Measurements from ENCODE around the gene TREML1.

The TREML1 gene

DNA sequence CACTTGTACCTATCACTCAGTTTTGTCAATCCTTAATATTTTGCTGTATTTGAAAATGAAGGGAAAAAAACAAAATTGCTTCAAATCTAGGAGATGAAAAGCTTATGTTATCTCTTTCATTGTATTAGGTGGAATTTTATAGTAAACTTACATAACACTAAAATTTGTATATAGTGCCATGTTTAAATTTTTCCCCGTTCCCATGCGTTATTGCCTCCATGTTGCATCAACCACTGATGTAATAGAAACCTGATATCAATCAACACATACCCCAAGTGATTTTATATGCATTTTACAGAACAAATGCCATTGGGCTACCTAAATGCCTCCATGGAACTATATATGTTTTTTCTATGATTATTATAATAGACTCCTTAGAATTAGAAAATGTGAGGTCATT lies 23.5 kb upstream of the TREML1 start:
- FAIRE-seq: no peak

DNA sequence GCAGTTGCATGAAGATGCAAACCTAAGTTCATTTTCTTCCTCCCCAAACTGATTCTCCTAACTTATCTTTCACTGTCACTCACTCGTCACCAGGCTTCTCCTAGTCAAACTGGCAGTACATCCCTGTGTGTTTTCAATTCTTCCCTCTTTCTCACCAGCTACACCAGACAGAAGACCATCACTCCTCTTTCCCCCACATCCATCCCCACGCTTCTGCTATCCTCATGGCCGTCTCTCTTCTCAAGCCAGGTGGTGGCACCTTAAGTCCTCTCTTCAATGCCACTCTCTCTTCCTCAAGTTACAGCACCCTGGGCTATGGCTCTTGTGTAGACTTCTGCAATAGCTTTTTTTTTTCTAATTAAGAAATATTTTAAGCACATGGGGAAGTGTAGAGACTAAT lies 23.1 kb upstream of the TREML1 start:
- FAIRE-seq: no peak

- no peak for FAIRE-seq
Measured at GRCh38 chr6:41176189-41176588, 22.0 kb upstream of the TREML1 start.

GRCh38 chr6:41175084-41175483 lies 20.9 kb upstream of the TREML1 start:
- no peak for FAIRE-seq

- FAIRE-seq: no peak
Measured at GRCh38 chr6:41174610-41175009, 20.5 kb upstream of the TREML1 start.

DNA sequence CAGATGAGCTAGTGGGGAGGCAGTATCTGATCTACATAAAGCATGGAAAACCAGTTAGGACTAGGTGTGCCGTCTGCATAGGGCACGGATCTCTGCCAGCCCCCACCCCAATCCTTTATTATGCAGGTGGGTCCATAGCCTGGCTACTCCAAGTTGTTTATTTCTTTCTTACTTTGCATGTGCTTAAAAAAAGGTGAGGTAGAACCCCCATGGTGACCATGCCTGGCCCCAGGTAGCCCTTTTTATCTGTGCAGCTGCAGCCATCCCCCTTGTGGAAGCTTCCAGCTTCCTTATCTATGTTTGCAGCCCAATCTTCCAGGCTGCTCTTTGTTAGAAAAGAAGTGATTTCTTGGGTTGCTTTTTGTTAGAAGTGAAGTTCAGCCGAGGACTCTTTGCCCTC lies 17.8 kb upstream of the TREML1 start:
- no peak for FAIRE-seq

- no peak for FAIRE-seq
Measured at GRCh38 chr6:41170547-41171160, 16.5 kb upstream of the TREML1 start.

GRCh38 chr6:41167173-41167963 lies 13.2 kb upstream of the TREML1 start:
- no peak for FAIRE-seq

DNA sequence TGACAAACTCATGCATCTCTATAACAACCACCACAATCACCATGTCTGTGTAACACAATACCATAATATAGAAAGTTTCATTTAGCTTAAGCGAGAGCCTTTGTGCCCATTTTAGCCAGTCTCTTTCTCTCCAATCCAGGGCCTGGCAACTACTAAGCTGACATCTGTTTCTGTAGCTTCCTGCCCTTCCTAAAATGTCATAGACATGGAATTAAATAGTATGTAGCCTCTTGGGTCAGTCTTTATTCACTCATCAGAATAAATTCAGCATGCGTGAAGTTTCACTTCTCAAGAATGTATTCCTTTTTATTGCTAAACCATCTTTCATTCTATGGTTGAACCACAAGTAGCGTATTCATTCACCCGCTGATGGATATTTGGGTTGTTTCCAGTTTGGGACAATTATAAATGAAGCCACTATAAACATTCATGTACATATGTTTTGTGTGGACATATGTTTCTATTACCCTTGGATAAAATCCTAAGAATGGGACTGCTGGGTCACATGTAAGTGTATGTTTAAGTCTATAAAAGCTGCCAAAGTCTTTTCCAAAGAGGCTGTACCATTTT lies 10.5 kb upstream of the TREML1 start:
- FAIRE-seq: no peak

- FAIRE-seq: no peak
Measured at GRCh38 chr6:41163419-41163717, 9.2 kb upstream of the TREML1 start.

DNA sequence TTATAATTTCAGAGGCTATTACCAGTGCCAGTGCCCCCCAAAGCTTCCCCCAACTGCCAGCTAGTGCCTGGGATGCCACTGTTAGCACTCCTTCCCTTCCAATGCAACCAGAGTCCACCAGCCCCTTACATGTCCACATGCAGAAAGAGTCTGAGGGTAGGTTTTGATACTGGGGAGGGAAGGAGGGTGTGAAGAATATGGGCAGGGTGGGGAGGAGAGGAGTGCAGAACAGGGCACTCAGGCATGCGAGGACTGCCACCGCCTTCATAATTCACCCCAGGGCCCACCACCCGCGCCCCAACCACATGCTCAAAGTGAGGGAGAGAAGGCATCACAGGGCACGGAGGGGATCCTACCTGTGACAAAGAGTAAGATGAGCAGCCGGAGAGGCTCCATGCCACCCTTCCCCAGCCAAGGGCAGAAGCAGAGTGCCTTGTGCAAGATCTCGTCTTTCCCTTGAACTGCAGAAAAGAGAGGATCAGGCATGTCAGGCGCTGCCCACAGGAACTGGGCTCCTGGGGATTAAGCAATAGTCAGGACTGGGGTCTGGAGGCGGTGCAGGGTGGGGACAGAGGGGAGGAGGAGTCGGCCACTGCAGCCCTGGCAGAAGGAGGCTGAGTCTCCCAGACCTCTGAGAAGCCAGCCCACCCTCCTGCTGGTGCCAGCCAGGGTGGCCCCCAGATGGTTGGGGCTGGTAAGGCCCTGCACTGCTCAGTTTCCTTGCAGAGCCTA lies 8.7 kb upstream of the TREML1 start, which contains the start of gene TREM2:
Gene TREM2, minus strand, starts transcription at position 430 of the 732 bp plus-strand sequence. Its CDS starts 34 bp downstream, at position 396.
- no peak for FAIRE-seq

GRCh38 chr6:41161851-41162552 lies 7.9 kb upstream of the TREML1 start:
- no peak for FAIRE-seq

DNA sequence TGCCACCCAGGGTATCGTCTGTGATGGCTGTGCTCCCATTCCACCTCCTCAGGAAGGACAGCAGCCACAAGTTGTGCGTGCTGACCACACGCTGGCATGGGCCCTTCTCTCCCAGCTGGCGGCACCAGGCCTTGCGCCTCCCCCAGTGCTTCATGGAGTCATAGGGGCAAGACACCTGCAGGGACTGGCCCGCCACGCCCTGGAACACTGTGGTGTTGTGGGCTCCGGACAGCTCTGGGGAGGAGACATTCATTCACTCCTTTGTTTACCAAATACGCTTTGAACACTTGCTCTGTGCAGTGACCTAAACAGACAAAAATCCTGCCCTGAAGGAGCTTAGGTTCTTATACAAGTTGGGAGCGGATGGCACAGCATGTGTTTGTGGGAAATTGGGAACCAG lies 7.2 kb upstream of the TREML1 start:
- FAIRE-seq: no peak

GRCh38 chr6:41160933-41161332 lies 6.8 kb upstream of the TREML1 start:
- no peak for FAIRE-seq

- FAIRE-seq: no peak
Measured at GRCh38 chr6:41159415-41160082, 5.4 kb upstream of the TREML1 start.

- no peak for FAIRE-seq
Measured at GRCh38 chr6:41157323-41157722, 3.2 kb upstream of the TREML1 start.

GRCh38 chr6:41156771-41157170 lies 2.6 kb upstream of the TREML1 start:
- no peak for FAIRE-seq

- no peak for FAIRE-seq
Measured at GRCh38 chr6:41156001-41156400, 1.9 kb upstream of the TREML1 start.

DNA sequence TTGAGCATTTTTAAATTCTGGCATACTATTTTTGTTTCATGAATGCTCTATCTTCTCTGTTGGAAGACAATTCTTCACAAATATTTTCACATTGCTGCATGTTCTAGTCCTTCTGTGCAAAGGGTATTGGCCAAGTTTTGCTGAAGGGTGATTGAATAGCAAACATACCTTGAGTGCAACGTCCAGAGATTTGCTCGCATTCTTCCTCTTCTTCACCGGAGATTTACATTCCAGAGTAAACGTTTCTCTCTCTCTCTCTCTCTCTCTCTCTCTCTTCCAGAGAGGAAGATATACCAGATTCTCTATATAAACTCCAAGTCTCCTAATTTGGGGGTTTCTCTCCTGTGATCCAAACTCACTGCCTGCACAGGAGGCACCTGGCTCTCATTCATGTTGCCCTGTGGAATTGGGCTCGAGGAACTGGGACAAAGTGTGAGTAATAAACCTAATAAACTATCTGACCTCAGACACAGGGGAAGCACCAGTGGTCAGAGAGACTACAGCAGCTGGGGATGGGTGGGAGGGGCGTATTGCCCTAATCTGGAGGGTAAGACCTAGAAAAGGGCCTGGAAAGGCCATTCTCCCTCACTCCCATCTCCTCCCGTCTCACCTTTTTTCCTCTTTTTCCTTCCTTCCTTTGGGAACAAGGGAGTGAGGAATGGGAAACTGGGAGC lies 1.1 kb upstream of the TREML1 start:
- no peak for FAIRE-seq

- no peak for FAIRE-seq
Measured at GRCh38 chr6:41153451-41153850, 696 bp downstream of the TREML1 start.

DNA sequence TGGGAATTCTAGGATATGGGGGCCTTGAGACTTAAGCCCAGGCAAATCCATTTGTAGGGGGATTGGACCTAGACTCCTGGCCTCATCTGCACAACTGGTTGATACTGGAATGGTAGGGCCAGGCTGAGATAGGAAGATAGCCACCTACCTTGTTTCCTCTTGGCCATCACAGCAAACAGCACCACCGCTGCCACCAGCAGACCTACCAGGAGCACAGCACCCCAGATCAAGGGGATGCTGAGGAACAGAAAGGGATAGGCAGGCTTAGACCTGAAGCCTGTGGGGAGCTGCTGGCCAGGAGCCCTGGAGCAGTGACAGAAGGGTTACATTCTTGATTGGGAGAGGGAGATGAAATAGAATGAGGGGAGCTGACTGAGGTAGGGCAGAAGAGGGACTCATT lies 3.5 kb downstream of the TREML1 start:
- no peak for FAIRE-seq

- FAIRE-seq: no peak
Measured at GRCh38 chr6:41147917-41148316, 6.2 kb downstream of the TREML1 start.
